NCI-H2107 (cell line): Measurements from ENCODE around the gene RSPRY1.
A peak's percentile ranks its signal among the peaks of the same experiment; 100 is the strongest.

Source experiments
- DNase-seq: peaks from one replicate; lab custom pipeline; 2025; lab: John Stamatoyannopoulos, UW

Gene RSPRY1

GRCh38 chr16:57152096-57153093 is 33.7 kb upstream of the RSPRY1 start:
- no peak for DNase-seq

- DNase-seq: no peak
Measured at GRCh38 chr16:57153841-57154240, 32.3 kb upstream of the RSPRY1 start.

GRCh38 chr16:57155702-57156350 is 30.3 kb upstream of the RSPRY1 start:
- DNase-seq: no peak

GRCh38 chr16:57156351-57156703 is 29.8 kb upstream of the RSPRY1 start:
- no peak for DNase-seq

GRCh38 chr16:57157533-57157932 is 28.6 kb upstream of the RSPRY1 start:
- no peak for DNase-seq

- no peak for DNase-seq
Measured at GRCh38 chr16:57159447-57159846, 26.7 kb upstream of the RSPRY1 start.

- DNase-seq: no peak
Measured at GRCh38 chr16:57163842-57164241, 22.3 kb upstream of the RSPRY1 start.

GRCh38 chr16:57165483-57165882 is 20.6 kb upstream of the RSPRY1 start:
- DNase-seq: no peak

- DNase-seq: no peak
Measured at GRCh38 chr16:57165938-57166337, 20.2 kb upstream of the RSPRY1 start.

- no peak for DNase-seq
Measured at GRCh38 chr16:57166451-57166850, 19.7 kb upstream of the RSPRY1 start.

GRCh38 chr16:57166951-57167350 is 19.2 kb upstream of the RSPRY1 start:
- DNase-seq: no peak

- no peak for DNase-seq
Measured at GRCh38 chr16:57167538-57167937, 18.6 kb upstream of the RSPRY1 start.

- DNase-seq: peak; percentile 28
Measured at GRCh38 chr16:57167953-57168352, 18.2 kb upstream of the RSPRY1 start.

GRCh38 chr16:57169327-57169726 is 16.8 kb upstream of the RSPRY1 start:
- no peak for DNase-seq

GRCh38 chr16:57172721-57173290 is 13.3 kb upstream of the RSPRY1 start:
- no peak for DNase-seq

- no peak for DNase-seq
Measured at GRCh38 chr16:57175896-57176295, 10.2 kb upstream of the RSPRY1 start.

- DNase-seq: no peak
Measured at GRCh38 chr16:57178196-57178595, 7.9 kb upstream of the RSPRY1 start.

GRCh38 chr16:57178793-57179212 is 7.3 kb upstream of the RSPRY1 start:
- DNase-seq: no peak

- no peak for DNase-seq
Measured at GRCh38 chr16:57179215-57179828, 6.8 kb upstream of the RSPRY1 start.

- no peak for DNase-seq
Measured at GRCh38 chr16:57184113-57184512, 2.0 kb upstream of the RSPRY1 start.

- no peak for DNase-seq
Measured at GRCh38 chr16:57184887-57185445, 1.2 kb upstream of the RSPRY1 start.

- DNase-seq: no peak
Measured at GRCh38 chr16:57185446-57185944, 634 bp upstream of the RSPRY1 start.
